ENCODE results near the gene BIN1.

DNA sequence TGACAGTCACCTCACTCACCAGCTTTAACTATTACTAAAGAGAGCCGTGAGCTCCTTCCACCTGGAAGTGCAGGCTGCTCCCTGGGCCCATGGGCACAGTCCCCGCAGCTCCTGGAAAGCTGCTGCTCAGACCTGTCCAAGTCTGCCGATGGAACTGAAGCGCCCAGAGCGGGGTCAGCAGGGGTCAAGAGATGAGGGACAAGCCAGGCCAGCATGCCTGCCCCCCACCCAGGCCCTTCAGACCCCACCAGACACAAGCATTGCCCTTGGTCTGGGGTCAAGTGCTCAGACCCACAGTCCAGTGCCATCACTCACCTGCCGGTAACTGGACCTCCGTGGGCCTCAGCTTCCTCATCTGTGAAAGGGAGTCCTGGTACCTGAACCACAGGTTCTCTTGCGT is 59.9 kb downstream of the BIN1 start:
- TF ChIP-seq POLR2A (IDR thresholded peaks at IDR 0.05) = no peak
- TF ChIP-seq, protein P1, sequence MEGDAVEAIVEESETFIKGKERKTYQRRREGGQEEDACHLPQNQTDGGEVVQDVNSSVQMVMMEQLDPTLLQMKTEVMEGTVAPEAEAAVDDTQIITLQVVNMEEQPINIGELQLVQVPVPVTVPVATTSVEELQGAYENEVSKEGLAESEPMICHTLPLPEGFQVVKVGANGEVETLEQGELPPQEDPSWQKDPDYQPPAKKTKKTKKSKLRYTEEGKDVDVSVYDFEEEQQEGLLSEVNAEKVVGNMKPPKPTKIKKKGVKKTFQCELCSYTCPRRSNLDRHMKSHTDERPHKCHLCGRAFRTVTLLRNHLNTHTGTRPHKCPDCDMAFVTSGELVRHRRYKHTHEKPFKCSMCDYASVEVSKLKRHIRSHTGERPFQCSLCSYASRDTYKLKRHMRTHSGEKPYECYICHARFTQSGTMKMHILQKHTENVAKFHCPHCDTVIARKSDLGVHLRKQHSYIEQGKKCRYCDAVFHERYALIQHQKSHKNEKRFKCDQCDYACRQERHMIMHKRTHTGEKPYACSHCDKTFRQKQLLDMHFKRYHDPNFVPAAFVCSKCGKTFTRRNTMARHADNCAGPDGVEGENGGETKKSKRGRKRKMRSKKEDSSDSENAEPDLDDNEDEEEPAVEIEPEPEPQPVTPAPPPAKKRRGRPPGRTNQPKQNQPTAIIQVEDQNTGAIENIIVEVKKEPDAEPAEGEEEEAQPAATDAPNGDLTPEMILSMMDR (IDR thresholded peaks at IDR 0.05) = no peak
